Esophagus (tissue), 2 donors: Measurements from ENCODE around the gene DAB1. TPM values are rescaled to one million over a fixed set of nuclear protein-coding genes. Genes with fewer than 3 reads are reported as not detected.

Experiments used
- H3K27ac ChIP-seq, 2 donors: one replicate each; pipeline ENCODE4 v1.5.1; 2013; ENCODE audit warnings: low read depth in 2 of 2, mild to moderate bottlenecking in 2 of 2, inconsistent platforms in 1 of 2, low read length in 1 of 2, moderate library complexity in 1 of 2
- H3K27me3 ChIP-seq, 2 donors: one replicate each; pipeline ENCODE4 v1.6.1; 2013; ENCODE audit warnings: low read length in 2 of 2, control low read depth in 1 of 2, mild to moderate bottlenecking in 1 of 2; ENCODE audit not compliant: insufficient read depth in 2 of 2, control insufficient read depth in 1 of 2
- H3K36me3 ChIP-seq, 2 donors: one replicate each; pipeline ENCODE4 v1.6.1; 2013; ENCODE audit warnings: low read length in 1 of 2; ENCODE audit not compliant: control insufficient read depth in 2 of 2, insufficient read depth in 2 of 2
- H3K4me1 ChIP-seq, 2 donors: one replicate each; pipeline ENCODE4 v1.6.1; 2013; ENCODE audit warnings: low read length in 1 of 2; ENCODE audit not compliant: control insufficient read depth in 2 of 2, insufficient read depth in 2 of 2
- H3K4me3 ChIP-seq, 2 donors: one replicate each; pipeline ENCODE4 v1.5.1; 2013; ENCODE audit warnings: low read length in 2 of 2, mild to moderate bottlenecking in 2 of 2, low read depth in 1 of 2, moderate library complexity in 1 of 2
- H3K9me3 ChIP-seq, 2 donors: one replicate each; pipeline ENCODE4 v1.6.1; 2013; ENCODE audit warnings: mild to moderate bottlenecking in 2 of 2, low read depth in 1 of 2, low read length in 1 of 2, moderate library complexity in 1 of 2; ENCODE audit not compliant: control insufficient read depth in 2 of 2, insufficient read depth in 1 of 2
- WGBS, 2 donors: extraction: QIAGEN DNeasy Blood & Tissue Kit; methylation state at CpG; one replicate each; pipeline ENCODE4 v1.1.7; 2013; 5-methylcytosine and 5-hydroxymethylcytosine counted together
- polyA plus RNA-seq, 2 donors: library from polyadenylated mRNA; stranded (reverse); fragments of 200-250 nt; gene quantifications; one replicate each; pipeline ENCODE4 v1.2.3, GENCODE V29; 2013
- donor health status: healthy with polysubstance abuse.
- donor health status: Bipolar disorder and iron deficiency.

DAB1 gene
- polyA plus RNA-seq, 2 donors: 0.04 TPM; not detected in 1

GRCh38 chr1:57421806-57422205, 2.1 kb downstream of the DAB1 start:
- 4 to 7% methylated on average over 10 of the region's 10 CpGs for WGBS, 2 donors
- H3K36me3 ChIP-seq: no peaks in the 10 kb centered on the region
- H3K4me1 ChIP-seq: peaks cover 8 to 9% of the 10 kb centered on the region in 2 donors
- no peak overlapping the region for H3K4me3 ChIP-seq
- no peaks in the 10 kb centered on the region for H3K9me3 ChIP-seq
- no peak overlapping the region for H3K27ac ChIP-seq
- peaks cover 7 to 21% of the 10 kb centered on the region in 2 donors for H3K27me3 ChIP-seq

GRCh38 chr1:57420981-57421785, 2.7 kb downstream of the DAB1 start:
- H3K4me1 ChIP-seq: peaks cover 8 to 9% of the 10 kb centered on the region in 2 donors
- no peak overlapping the region for H3K4me3 ChIP-seq
- no peaks in the 10 kb centered on the region for H3K9me3 ChIP-seq
- H3K27ac ChIP-seq: no peak overlapping the region
- H3K27me3 ChIP-seq: peaks cover 7 to 21% of the 10 kb centered on the region in 2 donors
- H3K36me3 ChIP-seq: no peaks in the 10 kb centered on the region
- 22 to 26% methylated on average over 9 of the region's 9 CpGs for WGBS, 2 donors

- Histone ChIP-seq H3K36me3 (no peaks in the 10 kb centered on the region), H3K27ac (no peak overlapping the region), H3K9me3 (no peaks in the 10 kb centered on the region), H3K4me1 (peaks cover 3 to 4% of the 10 kb centered on the region in 2 donors), H3K4me3 (no peak overlapping the region), H3K27me3 (peaks cover 0 to 18% of the 10 kb centered on the region in 2 donors)
- WGBS, 2 donors: 73 to 79% methylated on average over 4 of the region's 4 CpGs
These were observed 4.9 kb downstream of the DAB1 start for GRCh38 chr1:57418971-57419370.

GRCh38 chr1:57411262-57411661, 12.6 kb downstream of the DAB1 start:
- no peak overlapping the region for H3K27ac ChIP-seq
- H3K36me3 ChIP-seq: no peaks in the 10 kb centered on the region
- H3K27me3 ChIP-seq: no peaks in the 10 kb centered on the region
- H3K9me3 ChIP-seq: no peaks in the 10 kb centered on the region
- WGBS, 2 donors: 81 to 87% methylated on average over 3 of the region's 3 CpGs
- H3K4me1 ChIP-seq: no peaks in the 10 kb centered on the region
- no peak overlapping the region for H3K4me3 ChIP-seq

- H3K36me3 ChIP-seq: no peaks in the 10 kb centered on the region
- H3K4me3 ChIP-seq: no peak overlapping the region
- no peaks in the 10 kb centered on the region for H3K4me1 ChIP-seq
- H3K27me3 ChIP-seq: no peaks in the 10 kb centered on the region
- no peaks in the 10 kb centered on the region for H3K9me3 ChIP-seq
- WGBS, 2 donors: 61 to 70% methylated on average over 4 of the region's 4 CpGs
- H3K27ac ChIP-seq: no peak overlapping the region
These were observed 13.4 kb downstream of the DAB1 start for GRCh38 chr1:57410508-57410907.

GRCh38 chr1:57407928-57408327, 15.9 kb downstream of the DAB1 start:
- 24 to 33% methylated on average over 4 of the region's 4 CpGs for WGBS, 2 donors
- Histone ChIP-seq H3K9me3 (no peaks in the 10 kb centered on the region), H3K27ac (no peak overlapping the region), H3K4me1 (no peaks in the 10 kb centered on the region), H3K4me3 (no peak overlapping the region), H3K27me3 (no peaks in the 10 kb centered on the region), H3K36me3 (no peaks in the 10 kb centered on the region)

- no peaks in the 10 kb centered on the region for H3K9me3 ChIP-seq
- no peaks in the 10 kb centered on the region for H3K4me1 ChIP-seq
- no peaks in the 10 kb centered on the region for H3K36me3 ChIP-seq
- H3K4me3 ChIP-seq: no peak overlapping the region
- no peaks in the 10 kb centered on the region for H3K27me3 ChIP-seq
- 88 to 91% methylated on average over 2 of the region's 2 CpGs for WGBS, 2 donors
- no peak overlapping the region for H3K27ac ChIP-seq
These were observed 17.4 kb downstream of the DAB1 start for GRCh38 chr1:57406428-57406970.

- Histone ChIP-seq H3K9me3 (no peaks in the 10 kb centered on the region), H3K27me3 (no peaks in the 10 kb centered on the region), H3K36me3 (no peaks in the 10 kb centered on the region), H3K4me3 (no peak overlapping the region), H3K4me1 (no peaks in the 10 kb centered on the region), H3K27ac (no peak overlapping the region)
- 79 to 82% methylated on average over 3 of the region's 3 CpGs for WGBS, 2 donors
These were observed 19.0 kb downstream of the DAB1 start for GRCh38 chr1:57404884-57405283.

GRCh38 chr1:57403201-57403600, 20.7 kb downstream of the DAB1 start:
- Histone ChIP-seq H3K4me1 (no peaks in the 10 kb centered on the region), H3K27ac (no peak overlapping the region), H3K36me3 (no peaks in the 10 kb centered on the region), H3K4me3 (no peak overlapping the region), H3K27me3 (no peaks in the 10 kb centered on the region), H3K9me3 (no peaks in the 10 kb centered on the region)
- 87 to 95% methylated on average over 1 of the region's 1 CpG for WGBS, 2 donors

GRCh38 chr1:57401671-57402070, 22.2 kb downstream of the DAB1 start:
- Histone ChIP-seq H3K4me1 (no peaks in the 10 kb centered on the region), H3K4me3 (no peak overlapping the region), H3K27me3 (no peaks in the 10 kb centered on the region), H3K27ac (no peak overlapping the region), H3K36me3 (no peaks in the 10 kb centered on the region), H3K9me3 (no peaks in the 10 kb centered on the region)
- 91 to 94% methylated on average over 1 of the region's 1 CpG for WGBS, 2 donors
